Tibial nerve (tissue), 4 donors: ENCODE data around the gene AFF3. TPM values are rescaled to one million over a fixed set of nuclear protein-coding genes. Genes with fewer than 3 reads are reported as not detected.
"Not testable (repeated sequence)": the region's sequence is repeated elsewhere in the genome, so short reads cannot be mapped to it uniquely, and the experiment has no call there.

Experiments used
- DNase-seq, 2 donors: peaks; one replicate each; pipeline ENCODE4 v3.0.0-alpha.2; 2019; ENCODE audit warnings: low spot score in 2 of 2
- H3K27ac ChIP-seq, 4 donors: fragments of 200-600 bp; sonication (generic) in 3 of 4; one replicate each; pipeline ENCODE4 v1.5.1; 2017 to 2019; ENCODE audit warnings: mild to moderate bottlenecking in 1 of 4
- H3K27me3 ChIP-seq, 2 donors: fragments of 200-600 bp; sonication (generic) in 1 of 2; one replicate each; pipeline versions ENCODE4 v1.5.1 to v1.6.0; 2017 to 2019
- H3K36me3 ChIP-seq, 3 donors: fragments of 200-600 bp; sonication (generic); one replicate each; pipeline ENCODE4 v1.5.1; 2018 to 2019
- H3K4me1 ChIP-seq, 4 donors: fragments of 200-600 bp; sonication (generic) in 3 of 4; one replicate each; pipeline ENCODE4 v1.5.1; 2017 to 2019
- H3K4me3 ChIP-seq, 4 donors: fragments of 200-600 bp; sonication (generic) in 3 of 4; one replicate each; pipeline ENCODE4 v1.5.1; 2017 to 2019; ENCODE audit warnings: mild to moderate bottlenecking in 1 of 4, moderate library complexity in 1 of 4
- H3K9me3 ChIP-seq, 4 donors: fragments of 200-600 bp; sonication (generic) in 3 of 4; one replicate each; pipeline ENCODE4 v1.5.1; 2017 to 2019
- CTCF ChIP-seq, 5 experiments: fragments of 200-600 bp in 3 of 5; fragments of 450-650 bp in 2 of 5; sonication (generic) in 3 of 5; IDR thresholded peaks; one replicate each; pipeline ENCODE4 v1.5.1; 2016 to 2019; ENCODE audit warnings: antibody characterized with exemption in 5 of 5, mild to moderate bottlenecking in 3 of 5, moderate library complexity in 2 of 5
- EP300 ChIP-seq, 2 donors: sonication (generic); formaldehyde crosslinking; IDR thresholded peaks; one replicate each; pipeline ENCODE4 v1.6.1; 2017; ENCODE audit warnings: antibody characterized with exemption in 2 of 2, mild to moderate bottlenecking in 1 of 2
- POLR2A ChIP-seq, 2 donors: fragments of 450-650 bp; IDR thresholded peaks; one replicate each; pipeline ENCODE4 v1.6.1; 2017; ENCODE audit warnings: antibody characterized with exemption in 2 of 2, mild to moderate bottlenecking in 2 of 2, moderate library complexity in 2 of 2
- WGBS, 2 donors: methylation state at CpG; one replicate each; pipeline ENCODE4 v1.1.5; 2018; 5-methylcytosine and 5-hydroxymethylcytosine counted together
- total RNA-seq, 4 donors: library from RNA; depleted of rRNA; stranded (reverse); fragments of >200 nt; gene quantifications; one replicate each; pipeline ENCODE4 v1.1.0, GENCODE V29; 2016

Gene AFF3
- total RNA-seq, 4 donors from 2014 or later = 7.2 to 36.0 (median 21.4) TPM

- H3K4me1 ChIP-seq = peaks cover 0 to 27% (median 2%) of the 10 kb centered on the region in 4 donors
- H3K36me3 ChIP-seq = no peaks in the 10 kb centered on the region
- peak overlapping the region in 2 of 4 donors; percentile 53 to 72 for H3K27ac ChIP-seq
- H3K4me3 ChIP-seq = peak overlapping the region; percentile 44 to 73 (median 55)
- no peaks in the 10 kb centered on the region for H3K9me3 ChIP-seq
- DNase-seq = no peak
- H3K27me3 ChIP-seq = no peaks in the 10 kb centered on the region
- no peak for TF ChIP-seq CTCF (IDR thresholded peaks at IDR 0.05)
- WGBS, 2 donors = 32 to 42% methylated on average over 12 of the region's 12 CpGs
Measured at GRCh38 chr2:100105678-100106054, 36.7 kb downstream of the AFF3 start.

DNA sequence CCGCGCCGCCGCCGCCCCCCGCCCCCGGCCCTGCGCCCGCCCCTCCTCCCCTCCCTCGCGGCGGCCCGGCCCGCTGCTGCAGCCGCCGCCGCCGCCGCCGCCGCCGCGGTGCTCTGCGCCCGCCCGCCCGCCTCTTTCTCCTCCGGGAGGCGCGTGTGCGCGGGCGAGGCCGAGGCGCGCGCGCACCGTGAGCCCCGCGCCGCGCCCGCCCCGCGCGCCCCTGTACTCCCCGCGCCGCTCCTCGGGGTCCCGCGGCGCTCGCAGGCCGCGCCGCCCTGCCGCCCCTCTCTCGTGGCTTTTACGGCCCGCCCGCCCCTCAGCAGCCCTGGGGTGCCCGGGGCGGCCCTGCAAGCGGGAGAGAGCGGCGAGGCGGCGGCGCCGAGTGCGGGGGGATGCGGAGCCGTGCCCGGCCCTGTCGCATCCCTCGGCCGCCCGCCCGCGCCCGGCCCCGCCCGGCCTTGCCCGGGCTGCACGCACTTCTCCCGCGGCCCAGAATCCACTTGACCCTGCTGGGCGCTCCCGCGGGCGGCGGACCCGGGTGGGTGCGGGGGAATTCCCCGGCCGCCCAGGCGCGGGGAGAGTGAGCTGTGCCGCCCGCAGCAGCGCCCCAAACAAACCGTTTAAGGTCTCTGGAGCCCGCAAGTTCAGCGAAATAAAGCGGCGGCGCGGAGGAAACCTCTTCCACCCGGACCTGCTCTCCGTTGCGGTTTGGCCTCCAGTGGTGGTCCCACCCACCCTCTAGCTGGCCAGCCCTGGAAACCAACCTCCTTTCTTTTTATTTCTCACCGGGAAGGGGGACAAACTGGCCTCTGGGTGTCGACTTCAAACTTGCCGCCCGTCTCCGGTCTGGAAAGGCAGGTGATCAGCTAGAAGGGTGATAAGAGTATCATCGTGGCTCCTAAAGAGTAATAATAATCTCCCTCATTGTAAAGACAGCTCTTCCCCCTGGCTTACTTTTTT lies 37.4 kb downstream of the AFF3 start:
- H3K27me3 ChIP-seq = no peaks in the 10 kb centered on the region
- H3K4me1 ChIP-seq = peaks cover 0 to 27% (median 2%) of the 10 kb centered on the region in 4 donors
- no peak for TF ChIP-seq CTCF (IDR thresholded peaks at IDR 0.05)
- no peak for TF ChIP-seq EP300 (IDR thresholded peaks at IDR 0.05)
- no peak for TF ChIP-seq POLR2A (IDR thresholded peaks at IDR 0.05)
- H3K9me3 ChIP-seq = no peaks in the 10 kb centered on the region
- no peaks in the 10 kb centered on the region for H3K36me3 ChIP-seq
- peak overlapping the region; percentile 44 to 73 (median 55) for H3K4me3 ChIP-seq
- DNase-seq = no peak
- WGBS, 2 donors = 1 to 2% methylated on average over 23 to 47 of the region's 119 CpGs
- peak overlapping the region in 3 of 4 donors; percentile 48 to 72 (median 53) for H3K27ac ChIP-seq

- peaks cover 0 to 27% (median 2%) of the 10 kb centered on the region in 4 donors for H3K4me1 ChIP-seq
- not testable (repeated sequence) for DNase-seq, H3K9me3 ChIP-seq, H3K36me3 ChIP-seq, H3K27me3 ChIP-seq, H3K27ac ChIP-seq
- H3K4me3 ChIP-seq = peak overlapping the region in 2 of 4 donors; percentile 18 to 73
- WGBS, 2 donors = no CpG with 5 or more reads among the region's 60 CpGs
Measured at GRCh38 chr2:100104265-100104664, 38.1 kb downstream of the AFF3 start.

DNA sequence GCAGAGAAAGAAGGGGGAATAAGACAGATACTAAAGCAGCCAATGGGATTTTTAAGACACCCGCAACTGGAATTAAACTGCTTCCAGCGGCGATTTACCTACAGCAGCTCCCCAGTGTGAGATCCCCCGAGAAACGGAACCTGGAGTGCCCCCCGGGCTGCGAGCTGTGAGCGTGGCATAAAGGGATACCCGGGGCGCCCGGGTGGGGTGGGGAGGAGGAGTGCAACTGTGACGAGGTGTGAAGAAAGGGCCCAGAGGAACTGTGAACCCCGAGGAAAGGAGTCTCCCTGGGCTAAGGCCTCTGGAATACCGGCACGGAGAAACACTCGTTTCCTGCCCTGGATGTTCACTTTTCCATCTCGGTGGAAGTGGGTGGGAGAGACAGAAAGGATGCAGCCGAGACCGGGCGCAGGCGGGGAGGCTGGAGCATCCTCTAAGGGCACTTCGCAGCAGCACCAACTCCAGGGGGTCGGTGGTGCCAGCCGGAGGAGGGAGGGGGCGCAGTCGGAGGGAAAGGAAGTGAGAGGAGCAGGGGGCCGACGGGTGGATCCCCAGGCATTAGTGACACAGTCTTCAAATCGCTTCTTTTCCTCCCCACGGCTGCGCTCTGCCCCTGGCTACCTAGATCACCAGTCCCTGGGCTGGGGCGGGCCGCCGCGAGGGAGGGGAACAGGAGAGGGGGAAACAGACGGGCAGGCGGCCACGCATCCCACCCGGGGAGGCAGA lies 38.7 kb downstream of the AFF3 start:
- not testable (repeated sequence) for H3K27ac ChIP-seq, DNase-seq, H3K27me3 ChIP-seq, H3K9me3 ChIP-seq, H3K36me3 ChIP-seq
- WGBS, 2 donors = 25 to 27% methylated on average over 15 to 22 of the region's 39 CpGs
- Histone ChIP-seq H3K4me1 (peaks cover 0 to 27% (median 2%) of the 10 kb centered on the region in 4 donors), H3K4me3 (peak overlapping the region in 3 of 4 donors; percentile 18 to 73 (median 18))

DNA sequence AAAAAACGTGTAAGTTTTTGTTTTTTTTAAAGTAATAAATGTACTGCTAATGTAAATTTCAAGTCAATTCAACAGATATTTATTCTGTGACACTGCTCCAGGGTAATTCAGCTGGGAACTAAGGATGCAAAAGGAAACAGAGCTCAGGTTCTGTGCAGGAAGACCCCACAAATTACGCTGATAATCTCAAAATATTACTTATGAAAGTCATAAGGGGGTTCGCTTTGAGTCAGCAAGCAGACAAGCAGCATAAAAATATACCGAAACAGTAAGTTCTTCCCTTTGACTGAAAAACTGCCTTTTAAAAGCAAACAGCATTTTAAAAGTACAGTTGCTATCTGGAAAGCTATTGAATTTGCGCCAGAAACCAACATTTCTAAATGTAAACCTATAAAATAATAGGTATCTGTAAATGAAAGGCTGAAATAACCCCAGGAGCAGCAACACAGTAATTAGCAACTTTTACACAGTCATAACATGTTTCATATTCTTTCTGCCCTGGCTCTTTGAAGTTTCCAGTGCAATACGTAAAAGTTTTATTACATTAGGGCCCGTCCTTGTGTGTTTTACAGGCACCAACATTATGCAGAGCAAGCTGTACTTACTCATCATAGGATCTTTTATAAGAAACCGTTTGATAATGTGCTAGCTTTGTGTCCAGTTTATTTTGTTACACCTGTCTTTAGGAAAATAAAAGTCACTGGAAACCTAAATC lies 39.8 kb downstream of the AFF3 start:
- not testable (repeated sequence) for H3K27me3 ChIP-seq, H3K4me3 ChIP-seq

GRCh38 chr2:100098855-100099254 lies 43.5 kb downstream of the AFF3 start:
- not testable (repeated sequence) for H3K4me3 ChIP-seq, DNase-seq, H3K36me3 ChIP-seq, H3K4me1 ChIP-seq, H3K27me3 ChIP-seq, H3K9me3 ChIP-seq, H3K27ac ChIP-seq
- 74% methylated on average over 6 of the region's 8 CpGs; no CpG with 5 or more reads in 1 of the 2 donors for WGBS, 2 donors

More for the DNA sequence above, 39.8 kb downstream of the AFF3 start:
- 73 to 80% methylated on average over 3 to 4 of the region's 8 CpGs for WGBS, 2 donors
- DNase-seq, H3K36me3 ChIP-seq, H3K27ac ChIP-seq, H3K9me3 ChIP-seq: not testable (repeated sequence)
- peaks cover 0 to 25% (median 2%) of the 10 kb centered on the region in 4 donors for H3K4me1 ChIP-seq

DNA sequence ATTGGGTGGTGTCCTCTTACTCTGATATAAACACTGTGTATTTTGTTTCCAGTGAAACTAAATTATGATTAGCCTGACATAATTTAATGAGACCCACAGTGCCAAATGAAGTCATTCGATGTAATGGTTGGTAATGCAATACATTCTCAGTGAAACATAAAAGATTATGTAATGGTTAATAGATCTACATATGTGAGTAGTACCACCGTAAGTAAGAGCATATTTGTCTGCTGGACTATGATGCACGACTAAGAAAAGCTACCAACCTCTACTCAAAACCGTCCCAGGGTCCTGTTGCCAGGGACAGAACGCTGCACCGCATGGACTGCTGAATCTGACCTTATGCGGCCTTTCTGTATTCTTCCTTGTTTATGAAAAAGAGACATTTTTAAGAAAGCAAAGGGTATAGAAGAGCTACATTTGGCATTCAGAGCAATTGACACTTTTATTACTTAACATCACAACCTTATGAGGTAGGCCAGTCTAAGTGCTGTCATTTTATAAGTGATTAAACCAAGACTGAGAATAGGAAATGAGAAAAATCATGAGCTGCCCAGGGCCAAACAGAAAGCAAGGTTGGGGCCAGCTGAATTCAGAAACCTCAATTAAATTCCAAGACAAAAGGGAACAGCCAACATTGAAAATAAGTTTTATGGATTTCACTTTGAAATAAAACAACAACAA lies 44.6 kb downstream of the AFF3 start:
- not testable (repeated sequence) for H3K27ac ChIP-seq, DNase-seq, H3K36me3 ChIP-seq, H3K9me3 ChIP-seq, H3K4me1 ChIP-seq, H3K4me3 ChIP-seq, H3K27me3 ChIP-seq
- no CpG with 5 or more reads among the region's 7 CpGs for WGBS, 2 donors

DNA sequence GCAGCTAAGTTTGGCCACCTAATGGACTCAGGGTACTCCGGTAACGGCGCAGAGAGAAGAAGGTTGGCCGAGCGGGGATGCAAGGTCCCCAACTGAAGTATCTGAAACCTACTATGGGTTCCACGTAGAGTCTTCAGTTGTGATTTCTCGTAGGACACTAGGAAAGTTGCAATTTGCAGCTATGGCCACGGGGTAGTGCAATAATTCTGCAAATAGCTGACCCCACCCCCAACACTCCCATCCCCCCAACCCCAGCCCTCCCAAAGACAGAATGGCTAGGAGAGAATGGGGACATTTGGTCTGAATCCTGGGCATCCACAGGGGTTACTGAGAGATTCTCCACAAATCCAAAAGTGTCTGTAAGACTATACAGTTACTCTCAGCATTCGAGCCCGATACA lies 46.5 kb downstream of the AFF3 start:
- not testable (repeated sequence) for H3K27ac ChIP-seq, H3K36me3 ChIP-seq, H3K4me3 ChIP-seq, DNase-seq, H3K9me3 ChIP-seq, H3K4me1 ChIP-seq, H3K27me3 ChIP-seq
- WGBS, 2 donors = 87 to 94% methylated on average over 7 of the region's 10 CpGs

GRCh38 chr2:100091807-100092206 lies 50.6 kb downstream of the AFF3 start:
- H3K4me3 ChIP-seq, H3K27me3 ChIP-seq, H3K36me3 ChIP-seq, H3K9me3 ChIP-seq, H3K27ac ChIP-seq, H3K4me1 ChIP-seq, DNase-seq: not testable (repeated sequence)
- WGBS, 2 donors = 91 to 94% methylated on average over 6 of the region's 8 CpGs

- H3K36me3 ChIP-seq, H3K27ac ChIP-seq: not testable (repeated sequence)
Measured at GRCh38 chr2:100085744-100086143, 56.6 kb downstream of the AFF3 start.

More at GRCh38 chr2:100085744-100086143, 56.6 kb downstream of the AFF3 start:
- H3K9me3 ChIP-seq, H3K4me3 ChIP-seq, DNase-seq, H3K27me3 ChIP-seq, H3K4me1 ChIP-seq: not testable (repeated sequence)
- 67 to 100% methylated on average over 1 of the region's 2 CpGs for WGBS, 2 donors
